ENCODE results near the gene HRAS. TPM values are rescaled to one million over a fixed set of nuclear protein-coding genes. Genes with fewer than 3 reads are reported as not detected.
A peak's percentile ranks its signal among the peaks of the same experiment; 100 is the strongest.

The HRAS gene
- total RNA-seq, 1 donor from 2014 or later, result 83.7 TPM

- Histone ChIP-seq H3K4me3 (ENCODE audit: low read depth, low read length) (peak overlapping the region; percentile 41), H3K27me3 (ENCODE audit: control insufficient read depth, insufficient read depth, low read length) (no peaks in the 10 kb centered on the region), H3K36me3 (ENCODE audit: control insufficient read depth, insufficient read depth, low read length) (no peaks in the 10 kb centered on the region)
- no peak for TF ChIP-seq CTCF (IDR thresholded peaks at IDR 0.05; ENCODE audit: insufficient read depth, low read length, poor library complexity, severe bottlenecking)
- no peak for DNase-seq (ENCODE audit: low read depth)
Observed at GRCh38 chr11:537622-538430, 2.5 kb upstream of the HRAS start.

- H3K36me3 ChIP-seq (ENCODE audit: control insufficient read depth, insufficient read depth, low read length), result no peaks in the 10 kb centered on the region
- no peak for TF ChIP-seq CTCF (IDR thresholded peaks at IDR 0.05; ENCODE audit: insufficient read depth, low read length, poor library complexity, severe bottlenecking)
- peak within 1 kb of the TSS; percentile 60 for H3K4me3 ChIP-seq (ENCODE audit: low read depth, low read length)
- H3K27me3 ChIP-seq (ENCODE audit: control insufficient read depth, insufficient read depth, low read length), result no peaks in the 10 kb centered on the region
- DNase-seq (ENCODE audit: low read depth), result peak; percentile 49
Observed at GRCh38 chr11:536841-537621, 1.7 kb upstream of the HRAS start, which contains the start of gene LRRC56. LRRC56 (plus strand) TSS chr11:537527; CDS start chr11:540685, 3,158 bp downstream.

GRCh38 chr11:535210-535518 lies 212 bp downstream of the HRAS start:
- H3K27me3 ChIP-seq (ENCODE audit: control insufficient read depth, insufficient read depth, low read length), result no peaks in the 10 kb centered on the region
- peak overlapping the region; percentile 64 for H3K4me3 ChIP-seq (ENCODE audit: low read depth, low read length)
- no peaks in the 10 kb centered on the region for H3K36me3 ChIP-seq (ENCODE audit: control insufficient read depth, insufficient read depth, low read length)
- no peak for TF ChIP-seq CTCF (IDR thresholded peaks at IDR 0.05; ENCODE audit: insufficient read depth, low read length, poor library complexity, severe bottlenecking)
- DNase-seq (ENCODE audit: low read depth), result no peak

GRCh38 chr11:534396-535209 lies 773 bp downstream of the HRAS start:
- Histone ChIP-seq H3K27me3 (ENCODE audit: control insufficient read depth, insufficient read depth, low read length) (no peaks in the 10 kb centered on the region), H3K36me3 (ENCODE audit: control insufficient read depth, insufficient read depth, low read length) (no peaks in the 10 kb centered on the region), H3K4me3 (ENCODE audit: low read depth, low read length) (peak overlapping the region; percentile 64)
- TF ChIP-seq CTCF (IDR thresholded peaks at IDR 0.05; ENCODE audit: insufficient read depth, low read length, poor library complexity, severe bottlenecking), result no peak
- no peak for DNase-seq (ENCODE audit: low read depth)

GRCh38 chr11:533586-534395 lies 1.6 kb downstream of the HRAS start:
- no peak for DNase-seq (ENCODE audit: low read depth)

More at GRCh38 chr11:533586-534395, 1.6 kb downstream of the HRAS start:
- Histone ChIP-seq H3K27me3 (ENCODE audit: control insufficient read depth, insufficient read depth, low read length) (no peaks in the 10 kb centered on the region), H3K4me3 (ENCODE audit: low read depth, low read length) (peak overlapping the region; percentile 64), H3K36me3 (ENCODE audit: control insufficient read depth, insufficient read depth, low read length) (no peaks in the 10 kb centered on the region)
- TF ChIP-seq CTCF (IDR thresholded peaks at IDR 0.05; ENCODE audit: insufficient read depth, low read length, poor library complexity, severe bottlenecking), result no peak
